Memory B cell (primary cell): ENCODE measurements around the gene LRRN4CL.

Source experiments
- ATAC-seq: fragments of 150-1000 bp; cut with Tn5 transposase; 2 replicates; pipeline ENCODE4 v1.10.0; 2021; ENCODE audit warnings: low read depth, mild to moderate bottlenecking, moderate library complexity
- DNase-seq, 2 donors: peaks; one replicate each; pipeline ENCODE4 v3.0.0; 2022; ENCODE audit warnings: low spot score in 2 of 2
- H3K27ac Mint-ChIP-seq: one replicate; pipeline ENCODE4 v1.8.0; 2022; ENCODE audit warnings: mild to moderate bottlenecking, moderate library complexity, mixed read lengths
- H3K27me3 Mint-ChIP-seq: one replicate; pipeline ENCODE4 v1.8.0; 2022; ENCODE audit warnings: mixed read lengths
- H3K36me3 Mint-ChIP-seq: one replicate; pipeline ENCODE4 v1.8.0; 2022; ENCODE audit warnings: mild to moderate bottlenecking, mixed read lengths
- H3K4me1 Mint-ChIP-seq: one replicate; pipeline ENCODE4 v1.8.0; 2022; ENCODE audit warnings: mixed read lengths
- H3K4me3 Mint-ChIP-seq: one replicate; pipeline ENCODE4 v1.8.0; 2022; ENCODE audit warnings: mild to moderate bottlenecking, moderate library complexity, mixed read lengths
- H3K9me3 Mint-ChIP-seq: one replicate; pipeline ENCODE4 v1.8.0; 2022; ENCODE audit warnings: mixed read lengths

Gene LRRN4CL

DNA sequence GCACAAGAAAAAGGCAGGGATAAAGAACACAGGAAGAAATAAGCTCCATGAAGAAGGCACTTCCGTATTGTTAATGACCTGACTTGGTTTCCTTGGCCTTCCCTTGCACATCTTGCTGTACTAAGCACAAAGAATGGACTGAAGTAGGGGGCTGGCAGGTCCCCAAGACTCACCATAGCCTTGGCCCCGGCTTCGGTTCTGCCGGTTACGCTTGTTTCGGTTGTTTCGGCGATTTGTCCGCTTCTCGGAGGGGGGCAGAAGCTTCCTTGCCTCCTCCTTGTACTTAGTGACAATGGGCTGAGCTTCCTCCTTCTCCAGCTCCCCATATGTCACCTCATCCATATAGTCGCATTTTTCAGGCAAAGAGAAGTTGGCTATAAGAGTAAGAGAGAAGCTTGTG, 27.5 kb upstream of the LRRN4CL start:
- no peak overlapping the region for H3K4me3 Mint-ChIP-seq
- DNase-seq (no peak), ATAC-seq (no peak)
- H3K27ac Mint-ChIP-seq = peak overlapping the region; percentile 67
- H3K27me3 Mint-ChIP-seq = no peaks in the 10 kb centered on the region
- H3K36me3 Mint-ChIP-seq = peaks cover 45% of the 10 kb centered on the region
- no peaks in the 10 kb centered on the region for H3K9me3 Mint-ChIP-seq
- H3K4me1 Mint-ChIP-seq = peaks cover 19% of the 10 kb centered on the region

DNA sequence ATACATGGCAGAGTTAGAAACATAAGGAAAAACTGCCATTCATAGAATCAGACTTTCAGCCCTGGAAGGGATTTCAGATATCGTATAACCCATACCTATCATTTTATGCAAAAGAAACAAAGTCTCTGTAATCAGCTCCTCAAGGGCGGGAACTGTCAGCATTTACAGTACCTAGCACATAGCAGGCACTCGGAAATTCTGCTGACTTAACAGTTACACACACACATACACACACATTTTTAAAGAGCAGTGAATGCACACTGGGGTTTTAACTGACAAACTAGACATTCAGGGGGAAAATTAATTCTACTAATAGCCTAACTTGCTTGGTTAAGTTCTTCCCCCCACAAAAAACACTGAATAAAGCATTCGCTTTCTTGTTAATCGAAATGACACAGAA, 26.9 kb upstream of the LRRN4CL start:
- H3K4me1 Mint-ChIP-seq = peaks cover 19% of the 10 kb centered on the region
- no peak for ATAC-seq
- H3K27ac Mint-ChIP-seq = no peak overlapping the region

DNA sequence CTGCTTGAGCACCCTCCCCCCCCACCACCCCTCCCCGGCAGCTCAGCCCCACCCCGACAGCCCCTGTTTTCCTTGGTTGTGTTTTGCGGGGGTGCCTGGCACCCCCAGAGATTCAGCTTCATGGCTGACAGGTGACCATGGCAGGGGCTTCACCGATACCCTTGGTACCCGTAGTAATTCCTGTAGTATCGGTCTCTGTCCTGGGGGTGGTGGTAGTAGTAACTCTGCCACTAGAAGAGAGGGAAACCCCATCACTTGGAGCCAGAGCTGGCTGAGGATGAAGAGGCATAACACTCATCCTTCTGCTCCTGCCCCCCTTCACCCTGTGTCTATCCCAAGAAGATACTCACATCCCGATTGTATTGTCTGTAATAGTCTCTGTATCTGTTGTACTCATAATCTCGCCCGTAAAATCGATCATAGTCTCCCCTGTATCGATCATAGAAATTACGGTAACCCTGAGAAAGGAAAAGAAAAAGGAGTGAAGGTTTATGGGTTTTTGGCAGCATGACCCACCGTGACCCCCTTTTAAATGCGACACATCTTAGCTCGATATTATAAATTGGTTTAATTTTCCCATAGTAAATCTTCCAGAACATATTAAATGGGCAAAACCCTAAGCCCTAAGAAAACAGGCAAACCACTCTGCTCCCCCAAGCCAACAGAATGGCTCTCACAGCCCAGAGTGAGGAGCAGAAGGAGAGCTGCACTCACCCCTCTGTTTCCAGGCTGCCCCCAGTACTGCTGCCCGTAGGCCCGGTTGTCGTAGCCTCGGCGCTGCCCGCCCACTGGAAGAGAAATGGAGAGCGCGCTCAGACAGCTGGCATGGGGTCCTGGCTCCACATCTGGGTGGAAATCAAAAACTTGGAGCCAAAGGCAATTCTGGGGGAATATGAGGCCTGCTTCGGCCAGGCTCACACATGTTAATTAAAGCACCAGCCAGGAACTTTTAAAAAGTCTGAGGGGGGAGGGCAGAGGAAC, 26.1 kb upstream of the LRRN4CL start:
- H3K4me3 Mint-ChIP-seq = no peak overlapping the region
- H3K27me3 Mint-ChIP-seq = no peaks in the 10 kb centered on the region
- no peaks in the 10 kb centered on the region for H3K9me3 Mint-ChIP-seq
- ATAC-seq (no peak), DNase-seq (no peak)
- H3K4me1 Mint-ChIP-seq = peaks cover 19% of the 10 kb centered on the region
- H3K27ac Mint-ChIP-seq = peak overlapping the region; percentile 60
- H3K36me3 Mint-ChIP-seq = peaks cover 35% of the 10 kb centered on the region

More for the DNA sequence above, 26.9 kb upstream of the LRRN4CL start:
- peaks cover 39% of the 10 kb centered on the region for H3K36me3 Mint-ChIP-seq
- H3K9me3 Mint-ChIP-seq = no peaks in the 10 kb centered on the region
- no peak for DNase-seq
- no peaks in the 10 kb centered on the region for H3K27me3 Mint-ChIP-seq
- H3K4me3 Mint-ChIP-seq = no peak overlapping the region

DNA sequence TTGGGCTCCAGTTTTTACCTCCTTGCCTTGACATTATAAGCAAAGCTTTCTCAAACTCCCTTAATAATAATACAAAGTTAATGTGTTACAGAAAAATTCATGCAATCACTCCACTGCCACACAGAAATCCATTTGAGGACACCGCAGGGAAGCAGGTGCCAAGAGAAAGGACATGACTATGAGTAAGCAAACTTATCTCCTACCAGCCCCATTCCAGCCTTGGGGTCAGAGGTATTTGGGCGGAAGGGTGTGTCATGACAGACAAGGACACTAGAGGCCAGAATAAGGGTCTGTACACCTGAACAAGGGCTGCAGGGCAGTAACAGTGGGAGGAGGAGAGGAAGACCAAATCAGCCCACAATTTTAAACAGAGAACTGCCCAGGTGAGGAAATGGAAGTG, 24.0 kb upstream of the LRRN4CL start:
- H3K4me1 Mint-ChIP-seq = peaks cover 20% of the 10 kb centered on the region
- H3K27ac Mint-ChIP-seq = peak overlapping the region; percentile 73
- DNase-seq (no peak), ATAC-seq (no peak)
- H3K27me3 Mint-ChIP-seq = no peaks in the 10 kb centered on the region
- peaks cover 28% of the 10 kb centered on the region for H3K36me3 Mint-ChIP-seq
- no peaks in the 10 kb centered on the region for H3K9me3 Mint-ChIP-seq
- H3K4me3 Mint-ChIP-seq = no peak overlapping the region

DNA sequence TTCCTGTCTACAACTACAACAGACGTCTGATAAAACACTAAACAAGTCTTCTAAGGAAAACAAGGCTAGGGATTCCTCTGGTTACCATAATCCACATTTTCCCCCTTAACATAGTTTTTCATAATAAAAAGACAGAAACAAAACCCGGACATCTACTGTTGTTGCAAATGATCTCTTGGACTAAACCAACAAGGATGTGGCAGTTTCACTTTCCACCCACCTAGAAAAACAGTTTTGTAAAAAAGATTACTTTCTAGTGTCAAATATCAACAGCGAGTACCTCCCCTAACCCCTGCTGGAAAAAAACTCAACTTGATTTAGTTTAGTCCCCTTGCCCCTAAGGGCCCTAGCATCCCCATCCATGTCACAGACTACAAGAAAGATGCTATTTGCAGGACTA, 23.5 kb upstream of the LRRN4CL start:
- Mint-ChIP-seq H3K4me1 (peaks cover 21% of the 10 kb centered on the region), H3K27ac (peak overlapping the region; percentile 73), H3K4me3 (no peak overlapping the region), H3K27me3 (no peaks in the 10 kb centered on the region), H3K9me3 (no peaks in the 10 kb centered on the region), H3K36me3 (peaks cover 24% of the 10 kb centered on the region)
- no peak for ATAC-seq
- DNase-seq = no peak

DNA sequence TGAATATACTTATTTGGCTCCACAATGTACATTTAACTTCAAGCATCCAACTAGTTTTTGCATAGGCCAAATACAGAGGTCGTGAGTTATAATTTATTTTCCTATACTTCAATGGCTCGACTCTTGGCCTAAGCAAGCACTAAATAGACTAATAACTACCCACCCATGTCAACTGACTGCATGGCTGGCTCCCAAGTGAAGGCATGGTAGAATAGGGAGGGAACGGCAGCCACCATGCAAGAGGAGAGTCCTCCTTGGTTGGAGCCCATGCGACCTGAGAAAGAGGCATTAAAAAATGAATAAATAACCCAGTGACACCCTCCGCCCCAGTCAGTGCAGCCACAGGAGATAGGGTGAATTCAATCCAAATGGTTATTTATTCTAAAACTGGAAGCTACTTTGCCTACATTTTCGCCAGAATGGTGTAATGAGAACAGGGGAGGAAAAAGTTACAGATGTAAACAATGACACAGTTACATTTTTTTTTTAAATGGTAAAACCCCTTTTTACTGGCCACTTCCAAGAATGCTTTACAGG, 23.0 kb upstream of the LRRN4CL start:
- no peak for ATAC-seq
- no peak overlapping the region for H3K4me3 Mint-ChIP-seq
- peak overlapping the region; percentile 73 for H3K27ac Mint-ChIP-seq
- no peak for DNase-seq
- peaks cover 26% of the 10 kb centered on the region for H3K4me1 Mint-ChIP-seq
- peaks cover 23% of the 10 kb centered on the region for H3K36me3 Mint-ChIP-seq
- no peaks in the 10 kb centered on the region for H3K27me3 Mint-ChIP-seq
- H3K9me3 Mint-ChIP-seq = no peaks in the 10 kb centered on the region

DNA sequence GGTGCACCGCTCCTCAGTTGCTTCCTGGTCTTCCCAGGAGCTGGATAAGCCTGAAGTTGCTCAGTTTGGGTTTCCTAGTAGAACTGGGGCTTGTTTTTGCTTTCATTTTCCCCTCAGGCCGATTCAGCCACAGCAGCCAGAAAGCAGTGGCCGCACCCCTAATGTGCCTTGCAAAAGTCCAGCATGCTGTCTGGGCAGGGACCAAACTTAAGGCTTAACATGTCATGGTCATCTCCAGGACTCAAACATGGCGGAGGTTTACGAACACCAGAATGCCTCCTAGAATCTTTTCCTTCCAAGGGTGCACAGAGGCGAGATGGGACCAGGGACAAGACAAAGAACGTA, 20.6 kb upstream of the LRRN4CL start:
- Mint-ChIP-seq H3K4me3 (peak overlapping the region; percentile 89), H3K36me3 (peaks cover 10% of the 10 kb centered on the region), H3K4me1 (peaks cover 40% of the 10 kb centered on the region), H3K9me3 (no peaks in the 10 kb centered on the region), H3K27ac (peak overlapping the region; percentile 93), H3K27me3 (no peaks in the 10 kb centered on the region)
- ATAC-seq (no peak), DNase-seq (no peak)

DNA sequence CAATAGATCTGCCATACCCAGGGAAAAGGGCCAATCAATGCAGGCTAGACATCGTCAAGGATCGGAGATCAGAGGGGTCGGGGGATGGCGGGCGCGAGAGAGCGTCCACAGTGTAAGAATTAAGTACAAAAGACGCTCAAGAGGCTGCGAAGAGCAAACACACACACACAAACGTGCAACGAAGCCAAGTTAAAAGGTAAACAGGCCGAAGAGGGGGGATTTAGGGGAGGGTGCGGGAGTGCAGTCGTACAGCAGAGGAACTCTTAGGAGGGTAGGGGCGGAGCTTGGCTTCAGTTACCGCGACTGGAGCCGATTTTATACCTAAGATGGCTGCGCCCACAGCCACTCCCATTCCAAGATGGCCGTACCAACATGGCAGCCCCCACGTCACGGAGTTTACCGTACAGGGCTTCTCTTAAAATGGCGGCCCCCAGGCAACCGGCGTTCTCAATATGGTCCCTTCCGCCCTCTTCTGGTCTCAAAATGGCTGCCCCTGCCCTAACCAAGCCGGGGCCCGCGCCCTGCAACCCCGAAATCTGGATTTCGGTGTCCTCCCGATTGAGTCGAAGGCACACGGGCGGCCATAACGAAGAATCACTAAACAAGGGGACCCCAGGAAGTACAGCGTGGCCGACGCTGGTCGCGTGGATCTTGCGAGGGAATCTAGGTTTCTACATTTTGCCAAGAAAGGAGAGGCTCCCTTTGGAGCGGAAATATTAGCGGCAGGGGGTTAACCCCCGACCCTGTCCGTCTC, 20.1 kb upstream of the LRRN4CL start:
- peak; percentile 88 to 96 for DNase-seq
- peaks cover 40% of the 10 kb centered on the region for H3K4me1 Mint-ChIP-seq
- ATAC-seq = peak; percentile 79
- no peaks in the 10 kb centered on the region for H3K27me3 Mint-ChIP-seq
- peak overlapping the region; percentile 89 for H3K4me3 Mint-ChIP-seq
- peak overlapping the region; percentile 93 for H3K27ac Mint-ChIP-seq
- peaks cover 10% of the 10 kb centered on the region for H3K36me3 Mint-ChIP-seq
- no peaks in the 10 kb centered on the region for H3K9me3 Mint-ChIP-seq

DNA sequence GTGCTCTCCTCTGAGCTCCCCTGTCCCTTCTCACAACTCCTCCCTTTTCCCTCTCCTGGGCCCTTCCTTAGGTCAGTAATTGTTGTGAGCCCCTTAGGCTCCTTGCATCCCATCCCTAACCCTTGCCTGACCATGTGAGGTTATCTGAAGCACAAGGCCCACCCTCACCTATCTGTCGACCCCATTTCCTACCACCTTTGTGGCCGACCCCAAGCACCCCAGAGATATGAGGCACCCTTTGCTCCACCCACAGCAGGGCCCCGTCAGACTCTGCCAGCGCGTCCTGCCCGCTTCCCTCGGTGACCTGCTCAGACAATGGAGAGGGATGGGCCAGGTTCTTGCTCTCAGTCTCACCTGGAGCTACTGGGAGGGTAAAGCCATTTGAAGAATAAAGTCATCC, 19.5 kb upstream of the LRRN4CL start:
- DNase-seq (no peak), ATAC-seq (no peak)
- Mint-ChIP-seq H3K4me3 (peak overlapping the region; percentile 89), H3K36me3 (peaks cover 7% of the 10 kb centered on the region), H3K9me3 (no peaks in the 10 kb centered on the region), H3K27ac (peak overlapping the region; percentile 93), H3K4me1 (peaks cover 37% of the 10 kb centered on the region), H3K27me3 (no peaks in the 10 kb centered on the region)

DNA sequence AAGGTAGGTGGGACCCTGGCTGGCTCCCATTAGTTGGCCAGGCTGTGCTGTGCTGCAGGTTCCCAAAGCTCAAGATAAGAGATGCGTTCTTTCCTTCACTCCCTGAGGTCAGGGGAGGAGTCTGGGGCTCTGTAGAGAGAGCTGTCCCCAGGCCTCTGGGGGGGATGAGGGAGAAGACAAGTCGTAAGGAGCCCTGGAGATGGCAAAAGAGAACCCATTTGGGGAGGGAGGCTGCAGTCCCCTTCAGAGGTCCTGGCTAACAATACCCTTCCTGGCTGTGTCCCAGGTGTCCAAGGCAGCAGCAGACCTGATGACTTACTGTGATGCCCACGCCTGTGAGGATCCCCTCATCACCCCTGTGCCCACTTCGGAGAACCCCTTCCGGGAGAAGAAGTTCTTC, 19.1 kb upstream of the LRRN4CL start:
- ATAC-seq = no peak
- DNase-seq = peak in 1 of 2 donors; percentile 22
- H3K27me3 Mint-ChIP-seq = no peaks in the 10 kb centered on the region
- H3K27ac Mint-ChIP-seq = peak overlapping the region; percentile 93
- H3K4me1 Mint-ChIP-seq = peaks cover 36% of the 10 kb centered on the region
- H3K9me3 Mint-ChIP-seq = no peaks in the 10 kb centered on the region
- peak overlapping the region; percentile 89 for H3K4me3 Mint-ChIP-seq
- H3K36me3 Mint-ChIP-seq = peaks cover 5% of the 10 kb centered on the region

DNA sequence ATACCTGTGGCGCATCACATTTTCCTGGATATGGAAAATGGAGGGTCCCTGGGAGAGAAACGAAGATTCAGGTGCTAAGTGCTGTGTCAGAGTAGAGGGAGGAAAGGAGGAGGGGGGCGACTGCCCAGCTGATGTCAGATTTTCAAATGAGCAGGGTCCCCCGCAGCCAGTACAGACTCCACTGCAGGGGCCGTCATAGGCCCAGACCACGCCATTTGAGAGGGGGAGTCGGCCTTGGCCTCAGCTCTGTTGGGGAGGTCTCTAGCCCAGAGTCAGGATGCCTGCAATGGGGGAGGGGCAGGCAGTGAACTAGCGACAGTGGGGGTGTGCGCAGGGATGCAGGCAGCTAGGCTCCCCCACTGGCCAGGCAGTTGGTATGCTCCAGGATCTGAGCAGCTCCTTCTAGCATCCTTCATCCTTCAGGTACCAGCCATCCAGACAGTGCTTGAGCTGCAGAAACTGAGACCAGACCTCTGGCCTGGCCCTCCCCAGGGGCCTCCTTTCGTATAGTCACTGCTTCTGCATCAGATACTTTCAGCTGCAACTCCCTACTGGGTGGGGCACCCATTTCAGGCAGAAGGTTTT, 18.0 kb upstream of the LRRN4CL start, which contains the start of the genes BSCL2 and GNG3:
TSS of gene BSCL2 (minus strand) at position 148 of the 585 bp plus-strand sequence. CDS start 229 bp downstream, outside the sequence.
TSS of gene GNG3 (plus strand) at position 400 of the 585 bp plus-strand sequence. CDS start 620 bp downstream, outside the sequence.
- peaks cover 3% of the 10 kb centered on the region for H3K36me3 Mint-ChIP-seq
- H3K27ac Mint-ChIP-seq = peak within 1 kb of the TSS; percentile 95
- ATAC-seq (no peak), DNase-seq (peak in 1 of 2 donors; percentile 27)
- H3K4me1 Mint-ChIP-seq = peaks cover 34% of the 10 kb centered on the region
- H3K9me3 Mint-ChIP-seq = no peaks in the 10 kb centered on the region
- no peaks in the 10 kb centered on the region for H3K27me3 Mint-ChIP-seq
- peak within 1 kb of the TSS; percentile 96 for H3K4me3 Mint-ChIP-seq

DNA sequence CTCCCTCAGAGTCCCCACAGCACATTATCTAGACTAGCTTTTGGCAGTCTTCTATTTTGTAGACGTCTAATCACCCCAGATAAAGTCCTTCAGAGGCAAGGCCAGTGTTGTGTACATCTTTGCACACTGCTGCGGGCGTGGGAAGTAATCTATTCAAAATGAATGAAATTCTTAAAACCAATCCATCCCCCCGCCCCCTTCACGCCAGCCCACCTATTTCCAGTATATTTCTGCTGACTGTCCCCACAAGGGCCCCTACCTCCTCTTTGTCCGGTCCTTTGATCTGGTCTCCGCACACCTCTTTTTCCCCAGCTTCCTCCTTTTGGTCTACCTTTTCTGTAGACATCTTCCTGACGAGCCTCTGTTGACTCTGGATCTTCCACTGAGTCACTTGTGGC, 17.5 kb upstream of the LRRN4CL start:
- peak overlapping the region; percentile 96 for H3K4me3 Mint-ChIP-seq
- H3K4me1 Mint-ChIP-seq = peaks cover 31% of the 10 kb centered on the region
- H3K36me3 Mint-ChIP-seq = no peaks in the 10 kb centered on the region
- ATAC-seq (no peak), DNase-seq (no peak)
- H3K9me3 Mint-ChIP-seq = no peaks in the 10 kb centered on the region
- peak overlapping the region; percentile 95 for H3K27ac Mint-ChIP-seq
- no peaks in the 10 kb centered on the region for H3K27me3 Mint-ChIP-seq

DNA sequence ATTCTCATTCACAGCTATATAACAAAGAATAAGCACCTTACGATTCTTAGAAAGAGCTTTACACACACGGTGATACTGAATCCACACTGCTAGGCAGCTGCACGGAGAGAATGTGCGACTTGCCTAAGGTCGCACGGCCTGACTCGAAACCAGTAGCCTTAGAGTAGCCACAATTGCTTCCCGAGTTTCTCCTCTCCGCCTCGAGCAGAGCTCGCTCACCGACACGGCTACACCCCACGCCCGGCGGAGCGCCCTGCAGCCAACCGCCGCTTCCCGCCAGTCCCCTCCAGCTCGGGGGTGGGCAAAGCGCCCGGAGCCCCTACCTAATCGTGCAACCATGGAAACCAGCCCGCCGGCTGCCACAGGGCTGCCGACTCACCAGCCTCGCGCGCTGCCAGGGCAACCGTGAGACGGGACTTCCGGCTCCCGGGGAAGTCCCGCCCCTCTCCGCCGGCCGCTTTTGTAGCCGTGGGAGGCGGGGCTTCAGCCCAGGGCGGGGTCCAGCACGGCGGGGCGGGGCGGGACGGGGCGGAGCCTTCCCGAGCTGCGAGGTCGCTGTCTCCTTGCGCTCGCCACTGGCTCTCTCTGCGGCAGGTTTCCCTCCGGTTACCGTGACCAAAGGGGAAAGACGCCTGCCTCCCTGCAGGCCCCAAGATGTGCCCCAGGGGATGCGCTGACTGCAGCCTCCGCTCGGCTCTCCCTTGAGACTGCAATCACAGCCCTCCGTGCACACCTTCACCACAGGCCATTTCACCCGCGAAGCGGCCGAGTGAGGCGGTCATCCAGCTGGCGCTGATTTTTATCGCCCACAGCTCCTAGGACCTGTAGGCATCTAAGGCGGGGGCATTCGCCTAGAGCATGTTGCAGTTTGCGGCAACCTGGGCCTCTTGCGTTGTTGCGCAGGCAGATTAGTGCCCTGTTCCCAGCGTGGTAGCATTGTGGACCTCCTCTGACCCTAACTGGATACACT, 16.8 kb upstream of the LRRN4CL start:
- peaks cover 31% of the 10 kb centered on the region for H3K4me1 Mint-ChIP-seq

More for the DNA sequence above, 16.8 kb upstream of the LRRN4CL start:
- DNase-seq (peak; percentile 89 to 91), ATAC-seq (peak; percentile 70)
- H3K9me3 Mint-ChIP-seq = no peaks in the 10 kb centered on the region
- H3K27me3 Mint-ChIP-seq = no peaks in the 10 kb centered on the region
- peak overlapping the region; percentile 96 for H3K4me3 Mint-ChIP-seq
- no peaks in the 10 kb centered on the region for H3K36me3 Mint-ChIP-seq
- H3K27ac Mint-ChIP-seq = peak overlapping the region; percentile 95
